HCT116 (cell line): ENCODE measurements around the gene SIGLEC11. TPM values are rescaled to one million over a fixed set of nuclear protein-coding genes. Genes with fewer than 3 reads are reported as not detected.
"Not testable (repeated sequence)": the region's sequence is repeated elsewhere in the genome, so short reads cannot be mapped to it uniquely, and the experiment has no call there.

ENCODE experiments used
- ATAC-seq: fragments of 200-7000 bp; cut with Tn5 transposase; 2 replicates; pipeline ENCODE4 v1.9.1; 2020; ENCODE audit warnings: mild to moderate bottlenecking, moderate library complexity
- BruUV-seq: library from RNA; stranded (reverse); fragments of 400-500 nt; replicated peaks from 2 replicates; lab custom pipeline; 2021; lab: Mats Ljungman, UMichigan
- CTCF ChIA-PET: fragments of 300-600 bp; sonication (Branson Sonifier 250); formaldehyde crosslinking; loops from one replicate; lab custom pipeline; 2021; ENCODE audit warnings: antibody characterized with exemption; lab: Charles Lee
- POLR2A ChIA-PET: fragments of 300-600, 350-600 bp; sonication (Branson Sonifier 250); formaldehyde crosslinking; loops from one replicate; lab custom pipeline; 2021; ENCODE audit warnings: antibody characterized with exemption; lab: Charles Lee
- RAD21 ChIA-PET, 2 experiments: fragments of 300-600 bp; sonication (Branson Sonifier 250); formaldehyde crosslinking; loops; one replicate each; lab custom pipeline; 2023; ENCODE audit warnings: low total read pairs in 2 of 2; ENCODE audit not compliant: uncharacterized antibody in 2 of 2, unreplicated experiment in 2 of 2, low non-redundant PET in 1 of 2; lab: Charles Lee
- DNase-seq: peaks from one replicate; pipeline ENCODE4 v3.0.0-alpha.2; 2010; ENCODE audit warnings: low read depth, low spot score
- H2AFZ ChIP-seq: fragments of 200-600 bp; shearing (Covaris generic), sonication (generic); 2 replicates; pipeline ENCODE4 v1.6.1; 2017; ENCODE audit warnings: low read depth, mixed run types, mixed read lengths, antibody characterized with exemption, low read length; ENCODE audit not compliant: poor library complexity, severe bottlenecking
- H3K27ac ChIP-seq: 2 replicates; pipeline ENCODE4 v1.5.1; 2012; ENCODE audit warnings: low read depth, low read length
- H3K27me3 ChIP-seq: fragments of 200-600 bp; sonication (generic); 2 replicates; pipeline ENCODE4 v1.6.1; 2016; ENCODE audit warnings: mixed run types, low read length, mixed read lengths; ENCODE audit not compliant: insufficient read depth
- H3K36me3 ChIP-seq, 2 experiments: fragments of 200-500 bp in 1 of 2; fragments of 200-600 bp in 1 of 2; sonication (Bioruptor generic) in 1 of 2; sonication (generic) in 1 of 2; 2 replicates each; pipeline versions ENCODE4 v1.5.1 to v1.6.1; 2014 to 2016; ENCODE audit warnings: low read length in 2 of 2, inconsistent platforms in 1 of 2, mixed read lengths in 1 of 2, mixed run types in 1 of 2; ENCODE audit not compliant: insufficient read depth in 2 of 2, control insufficient read depth in 1 of 2
- H3K4me1 ChIP-seq, 2 experiments: fragments of 200-600 bp in 1 of 2; sonication (generic) in 1 of 2; 2 replicates each; pipeline versions ENCODE4 v1.5.1 to v1.6.1; 2012 to 2017; ENCODE audit warnings: low read length in 2 of 2, inconsistent platforms in 1 of 2, mild to moderate bottlenecking in 1 of 2, mixed read lengths in 1 of 2, mixed run types in 1 of 2, moderate library complexity in 1 of 2; ENCODE audit not compliant: insufficient read depth in 2 of 2, control insufficient read depth in 1 of 2
- H3K4me2 ChIP-seq: fragments of 200-600 bp; sonication (generic); 2 replicates; pipeline ENCODE4 v1.6.1; 2017; ENCODE audit warnings: mixed run types, low read length, mixed read lengths
- H3K4me3 ChIP-seq, 2 experiments: fragments of 200-600 bp in 1 of 2; sonication (generic) in 1 of 2; replicated peaks in 1 of 2; 2 replicates each; pipeline ENCODE4 v1.5.1; 2011 to 2016; ENCODE audit warnings: low read length in 2 of 2, control low read depth in 1 of 2, low read depth in 1 of 2, mild to moderate bottlenecking in 1 of 2, mixed read lengths in 1 of 2, mixed run types in 1 of 2
- H3K79me2 ChIP-seq: fragments of 200-600 bp; sonication (generic); 2 replicates; pipeline ENCODE4 v1.6.1; 2017; ENCODE audit warnings: mild to moderate bottlenecking, mixed run types, low read length, moderate library complexity, mixed read lengths; ENCODE audit not compliant: insufficient read depth
- H3K9ac ChIP-seq: fragments of 200-600 bp; sonication (generic); 2 replicates; pipeline ENCODE4 v1.6.1; 2016; ENCODE audit warnings: low read length, mixed read lengths
- H3K9me2 ChIP-seq: fragments of 200-600 bp; sonication (generic), shearing (Covaris generic); 2 replicates; pipeline ENCODE4 v1.6.1; 2017; ENCODE audit warnings: mixed run types, mild to moderate bottlenecking, moderate library complexity; ENCODE audit not compliant: insufficient read depth
- H3K9me3 ChIP-seq, 2 experiments: fragments of 200-500 bp in 1 of 2; fragments of 200-600 bp in 1 of 2; sonication (Bioruptor generic) in 1 of 2; sonication (generic) in 1 of 2; 2 replicates each; pipeline ENCODE4 v1.6.1; 2014 to 2017; ENCODE audit warnings: low read length in 2 of 2, mixed read lengths in 2 of 2, inconsistent platforms in 1 of 2, low read depth in 1 of 2, mild to moderate bottlenecking in 1 of 2, mixed run types in 1 of 2, moderate library complexity in 1 of 2; ENCODE audit not compliant: control insufficient read depth in 1 of 2, insufficient read depth in 1 of 2
- H4K20me1 ChIP-seq: fragments of 200-600 bp; sonication (generic), shearing (Covaris generic); 2 replicates; pipeline ENCODE4 v1.6.1; 2017; ENCODE audit warnings: mixed run types, mild to moderate bottlenecking, moderate library complexity; ENCODE audit not compliant: insufficient read depth
- CEBPB ChIP-seq: IDR thresholded peaks from 2 replicates; pipeline ENCODE4 v1.6.1; 2012; ENCODE audit warnings: low read depth
- EGR1 ChIP-seq: IDR thresholded peaks from 2 replicates; pipeline ENCODE4 v1.6.1; 2012; ENCODE audit warnings: low read depth
- EZH2 ChIP-seq: fragments of 200-600 bp; sonication (generic); IDR thresholded peaks from 2 replicates; pipeline ENCODE4 v1.6.1; 2017; ENCODE audit warnings: antibody characterized with exemption, mixed run types
- FOSL1 ChIP-seq: IDR thresholded peaks from 2 replicates; pipeline ENCODE4 v1.6.1; 2012; ENCODE audit warnings: low read depth
- JUND ChIP-seq: IDR thresholded peaks from 2 replicates; pipeline ENCODE4 v1.6.1; 2012
- POLR2A ChIP-seq: IDR thresholded peaks from 2 replicates; pipeline ENCODE4 v1.7.0; 2011; ENCODE audit warnings: borderline replicate concordance; ENCODE audit not compliant: insufficient read depth, insufficient read length; ENCODE audit errors: extremely low read depth
- intact Hi-C: fragments of 100-400 bp; cut with micrococcal nuclease; formaldehyde crosslinking; loops from 2 replicates; pipeline ENCODE4 v1.10.0; 2022
- total RNA-seq: library from RNA; stranded (reverse); gene quantifications from one replicate; pipeline ENCODE4 v1.2.1, GENCODE V29; 2021; ENCODE audit not compliant: unreplicated experiment
- TF ChIP-seq, protein P1 (sequence below), 3 experiments: fragments of 200-600 bp in 1 of 3; sonication (generic) in 1 of 3; IDR thresholded peaks in 2 of 3; conservative IDR thresholded peaks in 1 of 3; 2 replicates each; pipeline ENCODE4 v1.5.1; 2012 to 2017; ENCODE audit warnings: low read depth in 2 of 3, low read length in 2 of 3, antibody characterized with exemption in 1 of 3, borderline replicate concordance in 1 of 3, control low read depth in 1 of 3, mild to moderate bottlenecking in 1 of 3, mixed read lengths in 1 of 3, mixed run types in 1 of 3, moderate library complexity in 1 of 3; ENCODE audit not compliant: insufficient read depth in 1 of 3

The SIGLEC11 gene
- total RNA-seq, 1 experiment from 2014 or later: not detected

DNA sequence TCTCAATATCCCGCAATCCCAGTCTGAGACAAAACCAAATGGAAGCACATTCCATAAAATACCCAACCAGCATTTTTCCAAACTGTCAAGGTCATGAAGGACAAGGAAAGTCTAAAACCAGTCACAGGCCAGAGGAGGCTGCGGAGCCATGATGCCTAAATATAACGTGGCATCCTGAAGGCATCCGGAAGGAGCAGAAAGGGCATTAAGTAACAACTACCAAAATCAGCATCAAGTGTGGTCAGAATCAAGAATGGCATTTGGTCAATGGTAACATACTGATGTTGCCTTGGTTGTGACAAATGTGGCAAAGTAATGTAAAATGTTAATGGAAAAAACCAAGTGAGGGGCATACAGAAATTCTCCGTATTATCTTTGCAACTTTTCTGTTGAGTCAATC is 35.5 kb downstream of the SIGLEC11 start:
- DNase-seq (no peak), ATAC-seq (no peak)
- Histone ChIP-seq H3K4me3 (no peak overlapping the region), H3K36me3 (peaks cover 24 to 43% of the 10 kb centered on the region in 2 experiments), H3K9me3 (no peaks in the 10 kb centered on the region), H3K9me2 (no peaks in the 10 kb centered on the region), H3K4me2 (no peak overlapping the region), H3K27ac (no peak overlapping the region), H3K9ac (no peak overlapping the region), H4K20me1 (peaks cover 7% of the 10 kb centered on the region; the same call in 1 of the 2 replicates), H2AFZ (no peak overlapping the region), H3K4me1 (peaks cover 7 to 25% of the 10 kb centered on the region in 2 experiments; a peak in 3 of 4 replicates), H3K79me2 (peaks cover 88% of the 10 kb centered on the region), H3K27me3 (no peaks in the 10 kb centered on the region)
- intact Hi-C loops: no loop called here
- TF ChIP-seq JUND (no peak), FOSL1 (no peak), POLR2A (no peak), CEBPB (no peak), EZH2 (no peak), EGR1 (no peak)
- TF ChIP-seq, protein P1, sequence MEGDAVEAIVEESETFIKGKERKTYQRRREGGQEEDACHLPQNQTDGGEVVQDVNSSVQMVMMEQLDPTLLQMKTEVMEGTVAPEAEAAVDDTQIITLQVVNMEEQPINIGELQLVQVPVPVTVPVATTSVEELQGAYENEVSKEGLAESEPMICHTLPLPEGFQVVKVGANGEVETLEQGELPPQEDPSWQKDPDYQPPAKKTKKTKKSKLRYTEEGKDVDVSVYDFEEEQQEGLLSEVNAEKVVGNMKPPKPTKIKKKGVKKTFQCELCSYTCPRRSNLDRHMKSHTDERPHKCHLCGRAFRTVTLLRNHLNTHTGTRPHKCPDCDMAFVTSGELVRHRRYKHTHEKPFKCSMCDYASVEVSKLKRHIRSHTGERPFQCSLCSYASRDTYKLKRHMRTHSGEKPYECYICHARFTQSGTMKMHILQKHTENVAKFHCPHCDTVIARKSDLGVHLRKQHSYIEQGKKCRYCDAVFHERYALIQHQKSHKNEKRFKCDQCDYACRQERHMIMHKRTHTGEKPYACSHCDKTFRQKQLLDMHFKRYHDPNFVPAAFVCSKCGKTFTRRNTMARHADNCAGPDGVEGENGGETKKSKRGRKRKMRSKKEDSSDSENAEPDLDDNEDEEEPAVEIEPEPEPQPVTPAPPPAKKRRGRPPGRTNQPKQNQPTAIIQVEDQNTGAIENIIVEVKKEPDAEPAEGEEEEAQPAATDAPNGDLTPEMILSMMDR (IDR thresholded peaks at IDR 0.05 in 2 of 3, conservative IDR thresholded peaks at IDR 0.05 in 1 of 3; ENCODE audit: borderline replicate concordance in 1 of 3, insufficient read depth in 1 of 3, low read depth in 2 of 3, low read length in 2 of 3): no peak
- CTCF ChIA-PET: no interaction called here
- RAD21 ChIA-PET: no interaction called here
- POLR2A ChIA-PET: no interaction called here
- BruUV-seq: no TSS peak

DNA sequence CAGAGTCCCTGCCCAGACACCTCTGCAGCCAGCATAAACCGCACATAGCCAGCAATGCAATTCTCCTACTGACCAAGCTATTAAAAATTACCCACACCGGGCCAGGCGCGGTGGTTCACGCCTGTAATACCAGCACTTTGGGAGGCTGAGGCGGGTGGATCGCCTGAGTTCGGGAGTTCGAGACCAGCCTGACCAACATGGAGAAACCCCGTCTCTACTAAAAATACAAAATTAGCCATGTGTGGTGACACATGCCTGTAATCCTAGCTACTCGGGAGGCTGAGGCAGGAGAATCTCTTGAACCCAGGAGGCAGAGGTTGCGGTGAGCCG is 36.1 kb downstream of the SIGLEC11 start:
- H3K4me2 ChIP-seq, intact Hi-C loops, ATAC-seq, H3K27me3 ChIP-seq, H3K9me2 ChIP-seq, BruUV-seq, H2AFZ ChIP-seq, H3K4me3 ChIP-seq, H3K27ac ChIP-seq, DNase-seq, RAD21 ChIA-PET, CTCF ChIA-PET, H4K20me1 ChIP-seq, H3K9me3 ChIP-seq, POLR2A ChIA-PET, H3K9ac ChIP-seq: not testable (repeated sequence)
- Histone ChIP-seq H3K36me3 (peaks cover 24 to 43% of the 10 kb centered on the region in 2 experiments), H3K4me1 (peaks cover 7 to 20% of the 10 kb centered on the region in 2 experiments; a peak in 3 of 4 replicates), H3K79me2 (peaks cover 94% of the 10 kb centered on the region)
